ENCODE measurements around the gene ACO2.
"Not testable (repeated sequence)": the region's sequence is repeated elsewhere in the genome, so short reads cannot be mapped to it uniquely, and the experiment has no call there.

The ACO2 gene

GRCh38 chr22:41572305-41572704 is 103.4 kb downstream of the ACO2 start:
- not testable (repeated sequence) for DNase-seq (ENCODE audit: low spot score)

- DNase-seq (ENCODE audit: low spot score), result no peak
Measured at GRCh38 chr22:41573677-41574076, 104.8 kb downstream of the ACO2 start.

GRCh38 chr22:41574847-41575381 is 106.0 kb downstream of the ACO2 start:
- DNase-seq (ENCODE audit: low spot score), result no peak

- DNase-seq (ENCODE audit: low spot score), result no peak
Measured at GRCh38 chr22:41575533-41575932, 106.6 kb downstream of the ACO2 start.

GRCh38 chr22:41576877-41577276 is 108.0 kb downstream of the ACO2 start:
- DNase-seq (ENCODE audit: low spot score), result no peak

GRCh38 chr22:41578114-41578513 is 109.2 kb downstream of the ACO2 start:
- no peak for DNase-seq (ENCODE audit: low spot score)
